SK-N-DZ (cell line): ENCODE results near the gene ELMOD3.
"Not testable (repeated sequence)": the region's sequence is repeated elsewhere in the genome, so short reads cannot be mapped to it uniquely, and the experiment has no call there.

Source experiments
- DNase-seq: peaks from one replicate; pipeline ENCODE4 v3.0.0-alpha.2; 2015; ENCODE audit warnings: low spot score

The ELMOD3 gene

DNA sequence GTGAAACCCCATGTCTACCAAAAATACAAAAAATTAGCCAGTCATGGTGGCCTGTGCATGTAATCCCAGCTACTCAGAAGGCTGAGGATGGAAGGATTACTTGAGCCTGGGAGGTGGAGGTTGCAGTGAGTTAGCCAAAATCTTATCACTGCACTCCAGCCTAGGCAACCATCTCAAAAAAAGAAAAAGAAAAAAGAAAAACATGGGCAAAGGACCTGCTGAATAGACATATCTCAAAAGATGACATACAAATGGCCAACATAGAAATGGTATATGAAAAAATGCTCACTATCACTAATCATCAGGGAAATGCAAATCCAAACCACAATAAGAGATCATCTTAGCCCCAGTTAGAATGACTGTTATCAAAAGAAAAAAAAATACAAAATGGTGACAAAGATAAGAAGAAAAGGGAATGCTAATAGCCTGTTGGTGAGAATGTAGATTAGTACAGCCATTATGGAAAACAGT lies 25.4 kb upstream of the ELMOD3 start:
- no peak for DNase-seq

DNA sequence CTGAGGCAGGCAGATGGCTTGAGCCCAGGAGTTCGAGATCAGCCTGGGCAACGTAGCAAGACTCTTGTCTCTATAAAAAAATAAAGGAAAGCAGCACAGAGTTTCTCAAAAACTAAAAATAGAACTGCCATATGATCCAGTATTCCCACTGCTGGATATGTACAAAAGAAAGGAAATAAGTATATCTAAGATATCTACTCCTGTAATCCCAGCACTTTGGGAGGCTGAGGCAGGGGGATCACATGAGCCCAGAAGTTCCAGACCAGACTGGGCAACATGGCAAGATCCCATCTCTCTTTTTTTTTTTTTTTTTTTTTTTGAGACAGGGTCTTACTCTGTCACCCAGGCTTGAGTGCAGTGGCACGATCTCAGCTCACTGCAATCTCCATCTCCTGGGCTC lies 24.9 kb upstream of the ELMOD3 start:
- not testable (repeated sequence) for DNase-seq

DNA sequence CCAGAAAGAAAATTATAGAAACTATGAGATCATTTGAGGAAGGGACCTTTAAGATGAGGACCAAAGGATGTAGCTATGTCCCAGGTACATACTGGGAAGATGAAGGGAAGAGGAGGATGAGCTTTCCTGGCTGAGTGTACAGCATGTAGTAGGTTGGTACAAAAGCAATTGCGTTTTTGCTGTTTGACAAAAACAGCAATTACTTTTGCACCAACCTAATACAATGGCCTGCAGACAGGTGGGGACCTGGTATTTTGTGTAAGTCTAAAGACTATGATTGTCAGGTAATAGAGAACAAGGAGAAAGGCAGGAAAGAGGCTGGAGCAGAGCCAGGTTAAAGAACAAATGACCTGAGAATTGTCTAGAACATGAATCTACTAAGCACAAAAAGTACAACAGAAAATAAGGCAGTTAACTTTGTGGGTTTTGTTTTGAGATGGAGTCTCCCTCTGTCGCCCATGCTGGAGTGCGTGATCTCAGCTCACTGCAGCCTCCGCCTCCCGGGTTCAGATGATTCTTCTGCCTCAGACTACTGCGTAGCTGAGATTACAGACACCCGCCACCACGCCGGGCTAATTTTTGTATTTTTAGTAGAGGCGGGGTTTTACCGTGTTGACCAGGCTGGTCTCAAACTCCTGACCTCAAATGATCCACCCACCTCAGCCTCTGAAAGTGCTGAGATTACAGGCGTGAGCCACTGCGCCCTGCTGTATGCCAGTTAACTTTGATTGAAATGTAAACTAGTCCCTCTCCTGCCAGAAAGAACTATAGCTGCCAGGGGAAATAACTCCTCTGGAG lies 23.5 kb upstream of the ELMOD3 start:
- DNase-seq: no peak

DNA sequence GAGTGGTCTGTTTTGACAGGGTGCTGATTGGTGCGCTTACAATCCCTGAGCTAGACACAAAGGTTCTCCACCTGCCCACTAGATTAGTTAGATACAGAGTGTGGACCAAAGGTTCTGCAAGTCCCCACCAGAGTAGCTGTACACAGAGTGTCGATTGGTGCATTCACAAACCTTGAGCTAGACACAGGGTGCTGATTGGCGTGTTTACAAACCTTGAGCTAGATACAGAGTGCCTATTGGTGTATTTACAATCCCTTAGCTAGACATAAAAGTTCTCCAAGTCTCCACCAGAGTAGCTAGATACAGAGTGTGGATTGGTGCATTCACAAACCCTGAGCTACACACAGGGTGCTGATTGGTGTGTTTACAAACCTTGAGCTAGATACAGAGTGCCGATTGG lies 20.7 kb upstream of the ELMOD3 start:
- DNase-seq: not testable (repeated sequence)

DNA sequence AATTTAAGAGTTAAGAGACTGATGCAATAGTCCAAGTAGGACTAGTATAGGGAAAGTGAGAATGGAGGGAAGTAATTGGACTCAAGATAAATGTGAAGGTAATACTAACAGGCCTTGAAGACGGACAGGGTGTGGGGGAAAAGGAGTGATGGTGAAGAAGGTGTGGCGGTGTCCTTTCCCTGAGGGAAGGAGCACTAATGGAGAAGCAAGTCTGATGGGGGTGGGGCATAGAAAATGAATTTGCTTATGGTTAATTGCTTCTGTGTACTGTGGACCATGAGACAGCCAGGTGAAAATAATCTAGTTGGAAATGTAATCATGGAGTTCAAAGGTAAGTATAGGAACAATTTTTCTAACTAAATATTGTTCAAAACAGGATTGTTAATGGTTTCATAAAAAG lies 19.6 kb upstream of the ELMOD3 start:
- DNase-seq: no peak

DNA sequence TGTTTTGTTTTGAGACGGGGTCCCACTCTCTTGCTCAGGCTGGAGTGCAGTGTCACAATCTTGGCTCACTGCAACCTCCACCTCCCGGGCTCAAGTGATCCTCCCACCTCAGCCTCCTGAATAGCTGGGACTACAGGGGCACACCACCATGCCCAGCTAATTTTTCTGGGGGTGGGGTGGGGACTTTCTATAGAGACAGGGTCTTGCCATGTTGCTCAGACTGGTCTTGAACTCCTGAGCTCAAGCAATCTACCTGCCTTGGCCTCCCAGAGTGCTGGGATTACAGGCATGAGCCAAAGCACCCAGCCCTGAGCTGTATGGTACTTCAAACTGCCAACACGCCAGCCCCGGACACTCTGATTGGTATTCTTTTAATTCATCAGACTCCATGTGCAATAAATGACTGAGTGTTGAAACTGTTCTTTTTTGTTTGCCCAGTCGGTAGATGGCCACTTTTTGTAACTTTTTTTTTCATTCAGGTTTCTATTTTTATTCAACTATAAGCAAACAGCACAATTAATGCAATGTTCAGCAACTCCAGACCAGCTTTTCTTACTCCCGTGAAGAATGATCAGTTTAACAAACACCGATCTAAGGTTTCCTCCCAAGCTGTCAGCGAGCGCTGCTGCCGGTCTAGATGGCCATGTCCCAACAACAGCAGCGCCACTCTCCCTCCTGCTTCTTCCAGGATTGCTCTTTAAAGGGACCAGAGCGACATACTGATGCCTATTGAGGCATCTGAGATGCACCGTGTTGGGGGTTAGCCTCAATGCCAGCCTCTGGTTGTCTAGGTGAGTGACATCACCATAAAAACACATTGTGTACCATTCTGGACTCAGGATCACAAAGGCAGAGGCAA lies 14.3 kb upstream of the ELMOD3 start:
- DNase-seq: no peak

DNA sequence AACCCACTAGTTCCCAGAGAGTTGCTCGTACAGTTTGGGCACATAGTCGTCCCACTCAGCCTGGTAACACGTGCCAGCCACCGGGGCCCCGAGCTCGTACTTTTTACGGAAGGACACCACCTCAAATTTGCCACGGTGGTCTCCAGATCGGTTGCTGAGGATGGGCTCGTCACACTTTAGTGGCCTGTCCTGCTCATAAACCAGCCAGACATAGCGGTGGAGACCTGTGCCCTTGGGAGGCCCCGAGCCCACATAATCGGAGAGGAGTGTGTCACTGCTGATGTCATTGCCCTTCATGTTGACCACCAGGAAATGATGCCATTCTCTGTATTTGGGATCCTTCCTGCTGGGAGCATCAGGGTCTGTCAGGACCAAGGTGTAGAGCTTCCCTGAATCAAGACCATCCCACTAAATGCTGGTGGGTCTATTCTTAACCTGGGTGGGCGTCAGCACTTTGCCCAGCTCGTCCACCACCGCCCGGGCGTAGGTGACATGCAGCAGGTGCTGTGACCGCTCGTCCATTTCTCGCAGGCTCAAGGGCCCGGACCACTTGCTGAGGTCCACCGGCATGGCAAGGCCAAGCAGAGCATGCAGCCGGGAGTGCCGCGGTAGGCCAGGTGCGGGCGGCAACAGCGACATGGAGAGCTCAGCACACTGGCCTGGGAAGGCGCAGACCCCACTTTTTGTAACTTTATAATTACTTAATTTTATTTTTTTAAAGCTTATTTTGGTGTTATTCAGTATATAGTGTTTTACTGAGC lies 13.1 kb upstream of the ELMOD3 start:
- no peak for DNase-seq

DNA sequence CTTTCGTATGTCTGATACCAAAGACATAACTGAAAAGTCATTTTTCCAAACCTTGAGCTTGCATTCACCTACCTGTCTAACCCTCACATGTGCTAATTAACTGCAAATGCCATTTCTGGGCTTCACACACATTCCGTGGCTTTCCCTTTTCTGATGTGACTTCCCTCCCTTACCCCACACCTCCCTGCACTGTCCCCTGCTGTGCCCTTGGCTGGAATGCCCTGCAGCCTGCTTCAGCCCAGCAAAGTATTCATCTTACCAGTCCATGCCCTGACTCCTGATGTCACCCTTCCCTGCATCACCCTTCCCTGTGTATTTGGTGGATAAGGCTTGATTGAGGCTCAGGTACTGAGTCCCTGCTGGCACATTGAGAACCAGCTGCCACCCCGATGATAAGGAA lies 12.4 kb upstream of the ELMOD3 start:
- no peak for DNase-seq

DNA sequence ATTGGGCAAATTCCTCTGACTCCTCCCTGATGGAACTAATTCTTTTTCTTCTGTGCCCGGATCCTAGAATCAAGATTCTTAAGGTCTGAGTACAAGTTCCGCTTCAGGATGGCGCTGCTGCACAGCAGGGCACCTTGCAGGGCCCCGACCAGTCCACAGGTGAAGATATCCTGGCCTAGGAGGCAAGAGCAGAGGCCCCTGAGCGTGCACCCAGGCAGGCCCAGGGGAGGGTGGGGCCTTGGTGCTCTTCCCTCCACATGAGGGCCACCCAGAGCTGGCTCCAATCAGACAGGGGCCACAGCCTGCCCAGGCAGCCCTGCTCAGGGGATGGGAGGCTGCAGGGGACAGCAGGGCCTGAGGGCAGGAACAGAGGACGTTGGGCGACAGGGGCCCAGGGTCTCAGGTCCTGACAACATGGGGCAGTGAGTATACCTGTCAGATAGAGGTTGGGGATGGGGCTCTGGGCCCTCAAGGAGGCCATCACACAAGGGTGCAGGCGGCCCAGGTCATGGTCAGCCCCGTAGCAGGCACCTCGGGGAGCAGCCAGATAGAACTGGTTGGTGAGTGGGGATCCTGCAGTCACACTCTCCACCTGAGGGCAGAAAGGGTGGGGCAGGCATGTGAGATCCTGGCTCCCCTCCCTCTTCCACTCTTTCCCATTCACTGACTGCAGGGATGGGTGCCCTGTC lies 11.2 kb upstream of the ELMOD3 start:
- not testable (repeated sequence) for DNase-seq

DNA sequence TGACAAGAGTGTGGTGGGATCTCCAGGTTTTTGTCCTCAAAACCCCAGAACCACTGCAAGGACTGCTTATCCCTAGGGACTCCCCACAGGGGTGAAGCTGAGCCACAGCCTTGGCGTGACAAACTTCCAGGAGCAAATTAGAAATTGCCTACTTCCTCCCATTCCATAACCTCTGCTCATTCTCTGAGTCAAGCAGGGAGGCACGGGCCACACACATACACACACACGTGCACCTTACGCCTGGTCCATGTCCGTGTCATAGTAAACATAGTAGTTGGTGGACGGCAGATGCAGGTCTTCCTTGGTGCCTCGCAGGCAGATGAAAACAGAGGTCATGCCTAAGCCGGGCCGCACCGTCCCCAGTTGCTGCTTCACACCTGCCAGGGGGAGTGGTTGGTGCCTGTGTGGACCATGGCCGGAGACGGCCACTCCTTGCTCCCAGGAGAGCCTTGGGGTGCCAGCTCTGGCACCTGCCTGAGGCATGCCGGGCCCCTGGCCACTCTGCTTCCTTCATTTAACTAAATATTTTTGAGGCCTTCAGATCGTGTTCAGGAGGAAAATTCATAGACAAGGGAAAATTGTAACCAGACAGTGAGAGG lies 10.1 kb upstream of the ELMOD3 start:
- DNase-seq: no peak

DNA sequence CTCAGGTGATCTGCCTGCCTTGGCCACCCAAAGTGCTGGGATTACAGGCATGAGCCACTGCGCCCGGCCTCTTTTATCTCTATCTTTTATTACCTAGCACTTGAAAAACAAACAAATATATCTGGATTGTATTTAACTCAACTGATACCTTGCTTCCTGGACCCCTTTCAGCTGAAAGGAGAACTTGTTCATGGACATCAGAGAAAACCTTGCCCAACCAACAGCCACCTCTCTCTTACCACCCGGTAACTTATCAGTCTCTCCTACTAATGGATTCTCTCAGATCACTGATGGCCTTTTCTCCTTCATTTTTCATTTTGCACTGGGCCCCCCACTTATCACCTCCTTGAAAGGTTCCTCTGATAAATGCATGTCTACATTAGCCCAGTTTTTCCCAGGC lies 7.0 kb upstream of the ELMOD3 start:
- no peak for DNase-seq

DNA sequence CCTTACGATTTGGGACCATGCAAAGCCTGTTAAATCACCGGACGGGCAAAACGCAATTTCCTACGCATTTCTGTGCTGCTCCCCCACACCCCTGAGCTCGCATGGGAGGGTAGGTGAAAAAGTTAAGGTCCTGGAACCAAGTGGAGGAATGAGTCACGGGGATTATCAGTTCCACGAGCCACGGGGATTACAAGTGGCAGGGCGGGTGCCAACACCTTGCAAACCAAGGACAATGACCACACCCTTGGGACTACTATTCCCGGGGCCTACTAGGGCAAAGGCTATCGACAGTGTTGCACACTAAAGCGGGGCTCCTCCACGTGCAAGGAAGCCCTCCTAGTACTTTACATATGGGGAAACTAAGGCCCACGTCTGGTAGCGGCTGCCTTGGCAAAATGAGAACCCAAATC lies 688 bp upstream of the ELMOD3 start:
- DNase-seq: no peak

DNA sequence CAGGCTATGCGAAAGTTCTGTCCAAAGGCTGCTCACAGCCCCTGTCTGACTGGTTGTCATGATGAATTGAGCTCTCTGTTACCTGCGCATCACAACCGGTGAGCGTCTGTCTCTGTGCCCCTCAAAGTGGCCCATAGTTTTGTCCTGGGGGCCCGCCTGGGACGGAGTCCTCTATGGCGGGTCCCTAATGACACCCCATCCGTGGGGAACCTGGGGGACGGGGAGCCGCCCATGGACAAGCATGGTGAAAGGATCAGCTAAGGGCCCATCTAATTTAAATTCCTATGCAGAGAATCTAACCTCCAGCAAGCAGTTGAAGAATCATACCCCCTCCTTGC lies 473 bp downstream of the ELMOD3 start:
- no peak for DNase-seq

DNA sequence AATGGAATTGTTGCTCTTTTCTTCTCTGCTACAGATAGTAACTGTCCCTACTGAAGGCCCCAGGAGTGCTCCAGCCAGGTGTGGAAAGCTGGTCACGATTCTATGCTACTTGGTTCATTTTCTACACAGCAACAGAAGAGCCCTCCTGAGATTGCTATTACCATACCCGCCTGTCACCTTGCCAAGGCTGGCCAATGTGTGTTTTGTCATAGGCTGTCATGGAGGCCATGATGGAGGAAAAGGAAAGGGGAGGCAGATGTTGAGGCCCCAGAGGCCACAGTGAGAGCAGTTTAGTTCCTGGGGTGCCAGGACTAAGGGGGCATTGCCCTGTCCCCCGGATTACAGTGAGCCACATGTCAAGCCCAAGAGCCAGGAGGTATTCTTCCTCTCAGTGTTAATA lies 952 bp downstream of the ELMOD3 start:
- no peak for DNase-seq

DNA sequence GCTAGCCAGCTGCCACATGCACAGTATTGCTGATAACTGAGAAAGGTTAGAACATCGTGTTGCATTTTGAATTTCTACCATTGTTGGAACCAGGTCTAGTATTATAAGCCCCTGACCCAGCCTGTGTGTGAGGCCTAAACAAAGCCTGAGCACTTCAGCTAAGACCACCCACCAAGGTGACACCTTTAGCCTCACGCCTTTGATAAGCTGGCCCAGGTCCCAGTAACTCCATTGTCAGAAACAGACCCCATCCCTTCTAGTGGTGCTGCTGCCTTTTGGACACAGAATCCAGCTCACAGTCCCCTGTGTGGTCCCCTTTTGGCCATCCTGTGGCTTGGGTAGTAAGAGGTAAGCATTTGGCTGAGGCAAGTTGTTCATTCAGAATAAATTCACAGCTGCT lies 1.6 kb downstream of the ELMOD3 start:
- no peak for DNase-seq

DNA sequence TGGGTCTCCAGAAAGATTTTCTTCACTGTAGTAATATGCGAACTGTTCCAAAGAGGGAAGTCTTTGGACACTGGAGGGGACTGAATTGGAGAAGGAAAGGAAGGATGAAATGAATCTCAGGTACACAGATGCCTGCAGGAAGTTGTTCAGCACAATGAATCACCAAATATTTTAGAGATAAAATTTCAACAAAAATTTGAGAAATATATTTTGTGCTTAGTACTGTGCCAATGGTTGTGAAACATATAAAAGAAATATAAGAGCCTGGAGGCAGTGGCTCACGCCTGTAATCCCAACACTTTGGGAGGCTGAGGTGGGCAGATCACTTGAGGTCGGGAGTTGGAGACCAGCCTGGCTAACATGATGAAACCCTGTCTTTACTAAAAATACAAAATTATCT lies 3.2 kb downstream of the ELMOD3 start:
- DNase-seq: no peak

DNA sequence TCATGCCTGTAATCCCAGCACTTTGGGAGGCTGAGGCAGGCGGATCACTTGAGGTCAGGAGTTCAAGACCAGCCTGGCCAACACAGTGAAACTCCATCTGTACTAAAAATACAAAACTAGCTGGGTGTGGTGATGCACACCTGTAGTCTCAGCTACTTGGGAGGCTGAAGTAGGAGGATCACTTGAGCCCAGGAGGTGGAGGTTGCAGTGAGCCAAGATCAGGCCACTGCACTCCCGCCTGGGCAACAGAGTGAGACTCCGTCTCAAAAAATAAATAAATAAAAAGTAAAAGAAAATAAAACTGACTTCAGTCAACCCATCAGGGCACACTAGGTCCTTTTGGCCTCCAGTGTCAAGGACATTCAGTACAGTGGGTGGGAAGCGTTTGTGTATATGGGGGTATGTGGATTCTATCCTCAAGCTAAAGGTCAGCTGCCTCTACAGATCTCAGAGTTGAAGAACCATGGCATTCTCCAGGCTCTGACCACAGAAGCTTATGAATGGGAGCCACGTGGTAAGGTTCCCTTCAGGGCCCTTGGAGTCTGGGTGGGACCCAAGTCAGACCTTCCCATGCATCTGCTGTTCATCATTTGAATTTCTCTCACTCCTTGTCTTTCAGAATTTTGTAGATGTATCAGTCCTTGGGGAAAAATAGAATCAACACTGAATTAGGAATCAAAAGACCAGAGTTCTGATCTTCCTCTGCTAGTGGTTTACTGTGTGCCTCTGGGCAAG lies 8.3 kb downstream of the ELMOD3 start:
- not testable (repeated sequence) for DNase-seq

DNA sequence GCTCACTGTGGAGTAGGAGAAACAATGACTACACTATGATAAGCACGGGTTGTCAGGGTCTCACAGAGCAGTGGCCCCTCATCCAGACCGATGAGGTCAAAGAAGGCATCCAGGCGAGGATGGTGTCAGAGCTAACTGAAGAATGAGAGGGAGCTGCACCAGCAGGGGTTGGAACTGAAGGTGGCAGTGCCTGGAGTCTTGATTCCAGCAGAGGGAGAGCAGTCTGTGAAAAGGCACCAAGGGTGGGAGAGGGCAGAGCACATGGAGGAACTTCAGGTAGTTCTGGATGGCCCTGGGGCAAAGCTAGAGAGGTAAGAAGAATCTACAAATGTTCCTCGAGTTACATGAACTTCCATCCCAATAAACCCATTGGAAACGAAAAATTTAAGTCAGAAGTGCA lies 12.6 kb downstream of the ELMOD3 start:
- no peak for DNase-seq

DNA sequence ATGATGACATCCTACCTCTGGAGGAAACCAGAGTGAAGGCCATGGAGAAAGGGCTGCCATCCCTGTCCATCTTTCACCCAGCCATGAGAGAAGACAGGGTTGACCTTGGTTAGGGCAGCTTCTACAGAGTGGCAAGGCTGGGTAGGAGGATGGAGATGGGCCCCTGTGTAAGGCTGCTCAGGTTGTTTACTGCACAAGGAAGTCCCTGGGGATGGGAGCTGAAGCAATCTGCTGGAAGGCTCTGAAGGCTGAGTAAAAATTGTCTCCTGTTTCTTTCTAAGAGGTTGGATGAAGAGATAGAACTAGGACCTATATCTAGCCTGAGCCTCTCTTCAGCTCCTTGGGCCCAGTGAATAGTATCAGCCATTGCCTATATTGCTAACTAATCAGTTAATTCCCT lies 14.4 kb downstream of the ELMOD3 start:
- no peak for DNase-seq

DNA sequence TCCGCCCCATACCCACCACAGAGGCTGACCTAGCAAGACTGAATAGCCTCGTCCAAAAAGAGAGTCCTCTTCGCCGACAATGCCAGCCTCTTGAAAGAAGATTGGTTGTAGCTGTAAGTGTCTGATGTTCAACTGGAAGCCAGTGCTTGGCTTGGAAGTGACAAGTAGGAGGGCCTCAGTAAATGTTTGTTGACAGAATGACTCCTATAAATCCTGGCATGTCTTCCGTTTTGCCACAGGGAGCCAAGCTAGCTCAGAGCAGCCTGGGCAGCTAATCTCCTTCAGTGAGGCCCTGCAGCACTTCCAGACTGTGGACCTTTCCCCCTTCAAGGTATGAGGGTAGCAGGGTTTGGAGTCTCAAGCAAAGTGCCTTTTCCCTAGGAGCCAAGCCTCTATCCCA lies 14.9 kb downstream of the ELMOD3 start:
- DNase-seq: no peak

DNA sequence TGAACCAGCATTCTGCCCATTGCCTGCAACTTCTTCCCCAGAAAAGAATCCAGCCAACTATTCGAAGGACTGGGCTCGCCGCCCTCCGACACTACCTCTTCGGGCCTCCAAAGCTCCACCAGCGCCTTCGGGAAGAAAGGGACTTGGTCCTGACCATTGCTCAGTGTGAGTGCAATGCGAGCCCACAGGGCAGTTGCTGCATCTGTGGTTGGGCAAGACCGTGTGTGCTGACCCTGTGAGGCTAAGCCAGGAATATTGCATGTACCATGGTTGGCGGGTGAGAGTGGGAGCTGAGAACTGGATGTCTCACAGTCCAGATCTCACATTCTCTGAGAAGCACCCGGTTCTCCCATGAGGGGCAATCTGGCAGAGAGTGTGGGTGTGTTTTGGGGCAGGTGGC lies 16.5 kb downstream of the ELMOD3 start:
- DNase-seq: no peak
